Measurements from ENCODE around the gene CHRNB4. TPM values are rescaled to one million over a fixed set of nuclear protein-coding genes. Genes with fewer than 3 reads are reported as not detected.
A peak's percentile ranks its signal among the peaks of the same experiment; 100 is the strongest.

Gene CHRNB4
- total and polyA plus RNA-seq, 10 of the 15 experiments (the other 5 are each of a cell fraction or from before 2014, with no cell fraction given) = 0.10 TPM; not detected in 9

DNA sequence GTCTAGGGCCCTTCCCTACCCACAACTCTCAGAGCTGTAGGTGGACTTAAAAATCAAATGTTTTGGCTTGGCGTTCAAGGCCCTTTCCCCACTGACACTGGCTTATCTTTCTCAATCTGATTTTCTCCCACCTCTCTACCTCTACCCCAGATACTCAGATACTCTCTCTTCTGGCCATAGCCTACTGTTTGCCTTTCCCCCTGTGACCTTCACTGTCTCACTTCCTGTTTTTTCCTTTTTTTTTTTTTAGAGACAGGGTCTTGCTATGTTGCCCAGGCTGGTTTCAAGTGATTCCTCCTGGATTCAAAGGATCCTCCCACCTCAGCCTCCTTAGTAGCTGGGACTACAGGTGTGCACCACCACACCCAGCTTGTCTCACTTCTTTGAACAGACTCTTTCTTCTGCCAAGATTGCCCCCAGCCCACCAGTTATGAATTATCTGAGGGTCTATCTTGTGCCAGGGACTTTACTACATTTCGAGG lies 4.6 kb downstream of the CHRNB4 start:
- no peak overlapping the region for H3K4me2 ChIP-seq (ENCODE audit: control insufficient read depth, insufficient read depth)
- H3K36me3 ChIP-seq (ENCODE audit: control insufficient read depth in 2 of 2, insufficient read depth in 2 of 2, low read length in 1 of 2) = no peaks in the 10 kb centered on the region
- RAD21 ChIA-PET (ENCODE audit: unreplicated experiment) = interaction anchor here (1.0 kb wide), 1 partner anchor 73 kb away, joined by 4 read pairs; no protein-coding TSS in a partner anchor
- no peaks in the 10 kb centered on the region for H3K79me2 ChIP-seq (ENCODE audit: control insufficient read depth, insufficient read depth, low read length)
- 3% methylated on average over 2 of the region's 2 CpGs for WGBS (ENCODE audit: insufficient coverage, insufficient replicate concordance, low lambda C conversion rate, missing lambda C conversion rate)
- POLR2A ChIA-PET = no interaction called here
- intact Hi-C loops (cut with micrococcal nuclease; ENCODE audit: unreplicated experiment) = no loop called here
- in situ Hi-C loops (cut with MboI) = no loop called here
- no peak overlapping the region for H2AFZ ChIP-seq (ENCODE audit: control insufficient read depth, low read depth, low read length)
- no peaks in the 10 kb centered on the region for H3K4me1 ChIP-seq (ENCODE audit: control insufficient read depth, insufficient read depth, low read length)
- SMC1A ChIA-PET (ENCODE audit: uncharacterized antibody, unreplicated experiment) = interaction anchor here (4.0 kb wide), 1 partner anchor 72 kb away, joined by 24 read pairs; no protein-coding TSS in a partner anchor
- BruUV-seq (replicated peaks) = no TSS peak
- TF ChIP-seq SPI1 (IDR thresholded peaks at IDR 0.05; ENCODE audit: borderline replicate concordance, insufficient read depth, low read depth, low read length) (peak; percentile 70; the same call in 1 of the 2 replicates), NR2F1 (conservative IDR thresholded peaks at IDR 0.05) (0 out of 2 replicates have a peak, but pooled peaks have one; percentile 26), JUNB (IDR thresholded peaks at IDR 0.05) (no peak), ZNF384 (IDR thresholded peaks at IDR 0.05; ENCODE audit: borderline replicate concordance, low read depth, low read length) (0 out of 2 replicates have a peak, but pooled peaks have one; percentile 23), BCLAF1 (IDR thresholded peaks at IDR 0.05) (no peak)
- no peak overlapping the region for H3K4me3 ChIP-seq
- H4K20me1 ChIP-seq (ENCODE audit: control insufficient read depth, insufficient read depth) = no peaks in the 10 kb centered on the region
- peaks cover 0 to 2% of the 10 kb centered on the region in 2 experiments; a peak in 3 of 4 replicates for H3K27me3 ChIP-seq (replicated peaks in 1 of 2; ENCODE audit: control insufficient read depth in 2 of 2, insufficient read depth in 2 of 2, low read length in 1 of 2)
- DNase-seq (ENCODE audit: low read depth, low spot score) (no peak), ATAC-seq (peak; percentile 16; the same call in 1 of the 3 replicates), FAIRE-seq (no peak)
- CTCF ChIA-PET = interaction anchor here (7.3 kb wide), 1 partner anchor 73 kb away, joined by 95 read pairs; no protein-coding TSS in a partner anchor
- H3K9me3 ChIP-seq (replicated peaks; ENCODE audit: control insufficient read depth, insufficient read depth, low read length) = peaks cover 3% of the 10 kb centered on the region; the same call in 2 of the 3 replicates
- no peak overlapping the region for H3K9ac ChIP-seq (ENCODE audit: control insufficient read depth, insufficient read depth, low read length)
- no peak overlapping the region for H3K27ac ChIP-seq (ENCODE audit: control insufficient read depth, insufficient read depth)
